Loucy (cell line): ENCODE results near the gene ENC1.

Experiments
- H2AFZ ChIP-seq: fragments of 200-600 bp; sonication (generic); 2 replicates; pipeline ENCODE4 v1.6.0; 2016; ENCODE audit warnings: antibody characterized with exemption, mild to moderate bottlenecking, low read length, moderate library complexity
- H3F3A ChIP-seq: fragments of 200-600 bp; 2 replicates; pipeline ENCODE4 v1.6.0; 2016; ENCODE audit warnings: antibody characterized with exemption, low read depth, mild to moderate bottlenecking
- H3K27me3 ChIP-seq: fragments of 200-600 bp; sonication (generic); 2 replicates; pipeline ENCODE4 v1.6.1; 2014; ENCODE audit warnings: low read length, mild to moderate bottlenecking; ENCODE audit not compliant: insufficient read depth, poor library complexity, severe bottlenecking
- H3K36me3 ChIP-seq: fragments of 200-600 bp; sonication (generic); 2 replicates; pipeline ENCODE4 v1.6.1; 2016; ENCODE audit warnings: low read length; ENCODE audit not compliant: insufficient read depth
- H3K4me1 ChIP-seq: fragments of 200-600 bp; sonication (generic); 2 replicates; pipeline ENCODE4 v1.5.1; 2014; ENCODE audit warnings: low read length, mild to moderate bottlenecking; ENCODE audit not compliant: insufficient read depth, poor library complexity, severe bottlenecking
- H3K4me2 ChIP-seq: fragments of 200-600 bp; sonication (generic); 2 replicates; pipeline ENCODE4 v1.6.0; 2014; ENCODE audit warnings: antibody characterized with exemption, low read length, low read depth, mild to moderate bottlenecking; ENCODE audit not compliant: poor library complexity, severe bottlenecking
- H3K4me3 ChIP-seq: fragments of 200-600 bp; sonication (generic); 2 replicates; pipeline ENCODE4 v1.5.1; 2014; ENCODE audit warnings: low read length, mild to moderate bottlenecking, mixed read lengths; ENCODE audit not compliant: poor library complexity, severe bottlenecking
- H3K79me2 ChIP-seq: fragments of 200-600 bp; sonication (generic); 2 replicates; pipeline ENCODE4 v1.6.1; 2014; ENCODE audit warnings: low read length; ENCODE audit not compliant: insufficient read depth
- H3K9ac ChIP-seq: fragments of 200-600 bp; sonication (generic); 2 replicates; pipeline ENCODE4 v1.6.0; 2014; ENCODE audit warnings: mild to moderate bottlenecking, low read depth, low read length, moderate library complexity; ENCODE audit not compliant: poor library complexity, severe bottlenecking
- H3K9me2 ChIP-seq: fragments of 200-600 bp; sonication (generic); replicated peaks from 2 replicates; pipeline ENCODE4 v1.6.1; 2016; ENCODE audit warnings: low read depth, low read length, mixed read lengths
- H3K9me3 ChIP-seq: fragments of 200-600 bp; sonication (generic); 2 replicates; pipeline ENCODE4 v1.6.1; 2014; ENCODE audit warnings: mild to moderate bottlenecking, antibody characterized with exemption, low read length, low read depth; ENCODE audit not compliant: insufficient read depth
- H4K20me1 ChIP-seq: fragments of 200-600 bp; sonication (generic); 2 replicates; pipeline ENCODE4 v1.6.0; 2014; ENCODE audit warnings: antibody characterized with exemption, low read length, mild to moderate bottlenecking; ENCODE audit not compliant: insufficient read depth, poor library complexity, severe bottlenecking
- EZH2phosphoT487 ChIP-seq: fragments of 200-600 bp; IDR thresholded peaks from 2 replicates; pipeline ENCODE4 v1.6.1; 2018; ENCODE audit warnings: antibody characterized with exemption, mild to moderate bottlenecking, moderate library complexity, borderline replicate concordance
- TF ChIP-seq, protein P1 (sequence below): fragments of 200-600 bp; sonication (generic); conservative IDR thresholded peaks from 2 replicates; pipeline ENCODE4 v1.5.1; 2014; ENCODE audit warnings: mild to moderate bottlenecking, antibody characterized with exemption, low read length

The ENC1 gene

DNA sequence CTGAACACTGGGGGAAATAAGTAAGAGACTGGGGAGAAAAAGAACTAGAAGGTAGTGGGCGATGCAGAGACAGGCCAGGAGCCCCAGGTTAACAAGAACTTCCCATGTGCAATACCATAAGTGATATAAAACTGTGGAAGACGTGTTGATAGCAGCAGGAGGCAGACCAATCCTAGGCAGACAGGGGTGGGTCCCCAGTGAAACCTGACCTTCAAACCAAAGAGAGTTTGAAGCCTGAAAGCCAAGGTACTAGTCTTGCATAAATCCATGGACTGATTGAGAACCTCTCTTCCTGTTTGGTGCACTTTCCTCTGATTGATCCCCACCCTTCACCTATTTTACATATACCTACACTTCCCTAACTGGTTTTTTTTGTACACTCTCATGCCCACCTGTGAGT lies 29.3 kb upstream of the ENC1 start:
- H3K9ac ChIP-seq = no peak overlapping the region
- H2AFZ ChIP-seq = no peak overlapping the region
- no peaks in the 10 kb centered on the region for H3K36me3 ChIP-seq
- no peaks in the 10 kb centered on the region for H3K9me2 ChIP-seq
- H3F3A ChIP-seq = no peaks in the 10 kb centered on the region
- H3K4me2 ChIP-seq = no peak overlapping the region
- no peaks in the 10 kb centered on the region; the same call in 1 of the 2 replicates for H3K9me3 ChIP-seq
- H3K4me3 ChIP-seq = no peak overlapping the region
- no peaks in the 10 kb centered on the region for H3K27me3 ChIP-seq
- TF ChIP-seq, protein P1, sequence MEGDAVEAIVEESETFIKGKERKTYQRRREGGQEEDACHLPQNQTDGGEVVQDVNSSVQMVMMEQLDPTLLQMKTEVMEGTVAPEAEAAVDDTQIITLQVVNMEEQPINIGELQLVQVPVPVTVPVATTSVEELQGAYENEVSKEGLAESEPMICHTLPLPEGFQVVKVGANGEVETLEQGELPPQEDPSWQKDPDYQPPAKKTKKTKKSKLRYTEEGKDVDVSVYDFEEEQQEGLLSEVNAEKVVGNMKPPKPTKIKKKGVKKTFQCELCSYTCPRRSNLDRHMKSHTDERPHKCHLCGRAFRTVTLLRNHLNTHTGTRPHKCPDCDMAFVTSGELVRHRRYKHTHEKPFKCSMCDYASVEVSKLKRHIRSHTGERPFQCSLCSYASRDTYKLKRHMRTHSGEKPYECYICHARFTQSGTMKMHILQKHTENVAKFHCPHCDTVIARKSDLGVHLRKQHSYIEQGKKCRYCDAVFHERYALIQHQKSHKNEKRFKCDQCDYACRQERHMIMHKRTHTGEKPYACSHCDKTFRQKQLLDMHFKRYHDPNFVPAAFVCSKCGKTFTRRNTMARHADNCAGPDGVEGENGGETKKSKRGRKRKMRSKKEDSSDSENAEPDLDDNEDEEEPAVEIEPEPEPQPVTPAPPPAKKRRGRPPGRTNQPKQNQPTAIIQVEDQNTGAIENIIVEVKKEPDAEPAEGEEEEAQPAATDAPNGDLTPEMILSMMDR = no peak
- TF ChIP-seq EZH2phosphoT487 = no peak
- no peaks in the 10 kb centered on the region for H4K20me1 ChIP-seq
- H3K4me1 ChIP-seq = no peaks in the 10 kb centered on the region
- no peaks in the 10 kb centered on the region for H3K79me2 ChIP-seq

DNA sequence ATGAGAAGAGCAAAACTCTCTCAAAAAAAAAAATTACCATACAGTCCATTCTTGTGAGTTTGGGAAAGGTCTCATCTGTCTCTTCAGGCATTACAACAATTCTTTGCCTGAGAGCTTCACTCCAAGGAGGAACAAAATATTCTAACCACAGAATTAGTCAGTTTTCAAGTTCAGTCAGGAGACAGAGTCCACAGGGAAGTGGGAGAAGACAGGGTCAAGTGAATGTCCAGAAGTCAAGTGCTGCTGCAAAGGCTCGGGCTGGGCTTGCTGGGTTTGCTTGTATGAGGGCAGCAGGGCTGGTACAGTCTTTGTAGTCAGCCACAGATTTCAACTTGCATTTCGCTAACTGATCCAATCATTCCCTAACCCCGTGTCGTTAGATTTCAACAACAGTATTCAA lies 26.9 kb upstream of the ENC1 start:
- H4K20me1 ChIP-seq = no peaks in the 10 kb centered on the region
- H2AFZ ChIP-seq = no peak overlapping the region
- H3K9me3 ChIP-seq = no peaks in the 10 kb centered on the region; the same call in 1 of the 2 replicates
- no peaks in the 10 kb centered on the region for H3K36me3 ChIP-seq
- H3K79me2 ChIP-seq = no peaks in the 10 kb centered on the region
- H3K4me1 ChIP-seq = no peaks in the 10 kb centered on the region
- no peaks in the 10 kb centered on the region for H3K27me3 ChIP-seq
- no peak overlapping the region for H3K9ac ChIP-seq
- no peak overlapping the region for H3K4me2 ChIP-seq
- H3K9me2 ChIP-seq = no peaks in the 10 kb centered on the region
- H3K4me3 ChIP-seq = no peak overlapping the region
- H3F3A ChIP-seq = no peaks in the 10 kb centered on the region
- TF ChIP-seq, protein P1 = no peak
- TF ChIP-seq EZH2phosphoT487 = no peak

DNA sequence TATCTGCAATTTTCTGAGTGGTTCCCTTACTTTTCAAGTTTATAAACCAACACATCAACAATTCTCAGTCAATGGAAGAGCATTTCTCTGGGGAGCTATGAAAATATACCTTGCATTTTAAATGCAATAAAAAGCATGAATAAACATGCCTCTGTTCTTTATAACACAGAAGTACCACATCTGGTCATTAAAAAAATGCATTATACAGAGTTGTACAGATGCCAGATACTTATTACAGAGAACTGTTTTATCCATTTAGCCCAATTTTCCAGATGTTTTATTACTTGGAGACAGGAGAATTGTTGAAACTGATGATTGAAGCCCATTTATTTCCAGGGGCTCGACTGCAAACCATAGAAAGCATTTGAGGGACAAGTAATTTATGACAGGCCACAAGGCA lies 25.3 kb upstream of the ENC1 start:
- H4K20me1 ChIP-seq = no peaks in the 10 kb centered on the region
- H3K79me2 ChIP-seq = no peaks in the 10 kb centered on the region

More for the DNA sequence above, 25.3 kb upstream of the ENC1 start:
- Histone ChIP-seq H3K4me2 (no peak overlapping the region), H3K4me1 (no peaks in the 10 kb centered on the region), H3K9ac (no peak overlapping the region), H3K9me3 (no peaks in the 10 kb centered on the region; the same call in 1 of the 2 replicates), H3K9me2 (no peaks in the 10 kb centered on the region), H3K27me3 (no peaks in the 10 kb centered on the region), H3K36me3 (no peaks in the 10 kb centered on the region), H2AFZ (no peak overlapping the region), H3F3A (no peaks in the 10 kb centered on the region), H3K4me3 (no peak overlapping the region)
- TF ChIP-seq, protein P1 = no peak
- no peak for TF ChIP-seq EZH2phosphoT487
